ENCODE data around the gene FERMT1. TPM values are rescaled to one million over a fixed set of nuclear protein-coding genes. Genes with fewer than 3 reads are reported as not detected.

The FERMT1 gene, protein sequence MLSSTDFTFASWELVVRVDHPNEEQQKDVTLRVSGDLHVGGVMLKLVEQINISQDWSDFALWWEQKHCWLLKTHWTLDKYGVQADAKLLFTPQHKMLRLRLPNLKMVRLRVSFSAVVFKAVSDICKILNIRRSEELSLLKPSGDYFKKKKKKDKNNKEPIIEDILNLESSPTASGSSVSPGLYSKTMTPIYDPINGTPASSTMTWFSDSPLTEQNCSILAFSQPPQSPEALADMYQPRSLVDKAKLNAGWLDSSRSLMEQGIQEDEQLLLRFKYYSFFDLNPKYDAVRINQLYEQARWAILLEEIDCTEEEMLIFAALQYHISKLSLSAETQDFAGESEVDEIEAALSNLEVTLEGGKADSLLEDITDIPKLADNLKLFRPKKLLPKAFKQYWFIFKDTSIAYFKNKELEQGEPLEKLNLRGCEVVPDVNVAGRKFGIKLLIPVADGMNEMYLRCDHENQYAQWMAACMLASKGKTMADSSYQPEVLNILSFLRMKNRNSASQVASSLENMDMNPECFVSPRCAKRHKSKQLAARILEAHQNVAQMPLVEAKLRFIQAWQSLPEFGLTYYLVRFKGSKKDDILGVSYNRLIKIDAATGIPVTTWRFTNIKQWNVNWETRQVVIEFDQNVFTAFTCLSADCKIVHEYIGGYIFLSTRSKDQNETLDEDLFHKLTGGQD
- 0.23 TPM in 1 of 2 replicates, not detected in the other for total RNA-seq
- long read RNA-seq, result 0 reads

DNA sequence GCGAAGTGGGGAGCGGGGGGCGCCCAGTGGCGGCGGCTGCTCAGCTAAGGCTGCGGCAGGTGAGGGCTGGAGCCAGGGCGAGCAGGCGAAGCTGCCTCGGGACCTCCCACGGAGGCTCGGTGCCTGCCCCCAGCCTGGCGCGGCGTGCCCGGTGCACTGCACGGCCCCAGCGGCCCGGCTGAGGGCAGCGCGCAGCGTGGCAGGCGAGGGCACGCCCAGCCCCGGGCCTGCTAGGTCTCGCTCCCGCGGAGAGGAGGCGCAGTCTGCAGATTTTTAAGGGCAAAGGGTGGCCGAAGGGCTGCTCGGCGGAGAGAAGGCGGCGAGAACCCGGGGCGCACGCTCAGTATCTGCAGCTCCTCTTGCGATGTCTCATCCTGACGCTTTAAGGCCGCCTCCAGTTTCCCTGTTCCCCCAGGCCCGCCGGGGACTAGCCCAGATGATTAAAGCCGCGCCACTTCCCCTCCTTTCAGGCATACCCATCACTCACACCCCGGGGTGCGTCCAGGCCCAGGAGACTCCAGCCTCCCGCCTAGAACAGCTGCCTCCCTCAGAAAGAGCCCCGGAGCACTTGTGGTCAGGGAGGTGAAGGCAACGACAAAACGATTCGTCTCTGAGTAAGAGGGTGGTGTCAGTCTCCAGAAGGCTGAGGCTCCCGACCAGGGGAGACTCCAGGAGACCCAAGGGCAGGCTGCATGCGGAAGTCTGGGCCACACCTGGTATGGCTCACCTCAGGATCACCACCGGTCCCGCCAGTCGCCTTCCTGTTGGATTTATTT is at the start of gene FERMT1:
FERMT1 (minus strand) TSS at position 158 of the 776 bp plus-strand sequence. CDS start 3,476 bp downstream, outside the sequence.
- H3K36me3 Mint-ChIP-seq (ENCODE audit: low read depth), result no peaks in the 10 kb centered on the region
- H3K27ac Mint-ChIP-seq (ENCODE audit: unreplicated experiment), result no peak within 1 kb of the TSS
- peak within 1 kb of the TSS; percentile 79 for H3K4me3 Mint-ChIP-seq
- H3K4me1 Mint-ChIP-seq, result peaks cover 3% of the 10 kb centered on the region
- TF ChIP-seq, protein P1, sequence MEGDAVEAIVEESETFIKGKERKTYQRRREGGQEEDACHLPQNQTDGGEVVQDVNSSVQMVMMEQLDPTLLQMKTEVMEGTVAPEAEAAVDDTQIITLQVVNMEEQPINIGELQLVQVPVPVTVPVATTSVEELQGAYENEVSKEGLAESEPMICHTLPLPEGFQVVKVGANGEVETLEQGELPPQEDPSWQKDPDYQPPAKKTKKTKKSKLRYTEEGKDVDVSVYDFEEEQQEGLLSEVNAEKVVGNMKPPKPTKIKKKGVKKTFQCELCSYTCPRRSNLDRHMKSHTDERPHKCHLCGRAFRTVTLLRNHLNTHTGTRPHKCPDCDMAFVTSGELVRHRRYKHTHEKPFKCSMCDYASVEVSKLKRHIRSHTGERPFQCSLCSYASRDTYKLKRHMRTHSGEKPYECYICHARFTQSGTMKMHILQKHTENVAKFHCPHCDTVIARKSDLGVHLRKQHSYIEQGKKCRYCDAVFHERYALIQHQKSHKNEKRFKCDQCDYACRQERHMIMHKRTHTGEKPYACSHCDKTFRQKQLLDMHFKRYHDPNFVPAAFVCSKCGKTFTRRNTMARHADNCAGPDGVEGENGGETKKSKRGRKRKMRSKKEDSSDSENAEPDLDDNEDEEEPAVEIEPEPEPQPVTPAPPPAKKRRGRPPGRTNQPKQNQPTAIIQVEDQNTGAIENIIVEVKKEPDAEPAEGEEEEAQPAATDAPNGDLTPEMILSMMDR (conservative IDR thresholded peaks at IDR 0.05), result peak; percentile 35
- no peaks in the 10 kb centered on the region for H3K9me3 Mint-ChIP-seq
- H3K27me3 Mint-ChIP-seq (ENCODE audit: low read depth), result peaks cover 67% of the 10 kb centered on the region
- DNase-seq (ENCODE audit: low read depth, low spot score), result peak; percentile 45

DNA sequence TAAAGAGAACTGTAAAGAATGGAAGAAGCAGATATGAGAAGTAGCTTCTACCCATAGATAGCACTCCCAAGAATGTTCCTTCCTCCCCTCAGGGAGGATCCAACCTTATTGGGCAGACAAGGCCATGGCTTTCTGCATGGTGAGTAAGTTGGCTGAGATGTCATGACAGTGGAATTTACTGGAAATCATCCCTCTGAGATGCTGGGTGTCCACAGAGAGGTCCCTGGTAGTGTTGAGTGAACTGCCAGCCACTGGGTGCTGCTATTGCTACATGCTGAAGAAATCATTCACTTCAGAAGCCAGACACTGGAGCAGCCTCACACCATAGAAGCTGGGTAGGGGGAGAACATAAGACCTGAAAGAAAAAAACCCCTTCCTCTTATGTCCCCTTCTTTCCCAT is 46.4 kb upstream of the FERMT1 start:
- TF ChIP-seq, protein P1 (conservative IDR thresholded peaks at IDR 0.05), result no peak
- no peak overlapping the region for H3K27ac Mint-ChIP-seq (ENCODE audit: unreplicated experiment)
- H3K27me3 Mint-ChIP-seq (ENCODE audit: low read depth), result no peaks in the 10 kb centered on the region
- H3K9me3 Mint-ChIP-seq, result peaks cover 10% of the 10 kb centered on the region
- no peak for DNase-seq (ENCODE audit: low read depth, low spot score)
- H3K4me3 Mint-ChIP-seq, result no peak overlapping the region
- H3K36me3 Mint-ChIP-seq (ENCODE audit: low read depth), result no peaks in the 10 kb centered on the region
- no peaks in the 10 kb centered on the region for H3K4me1 Mint-ChIP-seq

DNA sequence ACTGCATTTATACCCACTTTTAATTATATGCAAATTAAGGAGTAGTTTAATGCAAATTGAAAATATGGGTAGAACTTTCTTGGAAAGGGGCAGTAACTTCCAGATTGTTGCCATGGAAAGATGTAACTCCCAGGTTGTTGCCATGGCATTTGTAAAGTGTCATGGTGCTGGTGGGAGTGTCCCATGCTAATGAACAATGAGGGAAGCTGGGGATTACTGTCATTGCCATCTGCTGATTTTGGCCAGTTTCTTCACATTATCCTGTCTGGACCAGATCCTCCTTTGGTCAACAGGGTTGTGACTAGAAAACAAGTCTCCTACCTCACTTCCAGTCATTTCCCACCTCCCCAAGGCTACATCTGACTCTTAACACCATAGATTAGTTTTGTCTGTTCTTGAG is 45.4 kb upstream of the FERMT1 start:
- Mint-ChIP-seq H3K27me3 (ENCODE audit: low read depth) (no peaks in the 10 kb centered on the region), H3K36me3 (ENCODE audit: low read depth) (no peaks in the 10 kb centered on the region), H3K27ac (ENCODE audit: unreplicated experiment) (no peak overlapping the region), H3K4me3 (no peak overlapping the region), H3K9me3 (peaks cover 10% of the 10 kb centered on the region), H3K4me1 (no peaks in the 10 kb centered on the region)
- DNase-seq (ENCODE audit: low read depth, low spot score), result no peak
- TF ChIP-seq, protein P1 (conservative IDR thresholded peaks at IDR 0.05), result no peak

DNA sequence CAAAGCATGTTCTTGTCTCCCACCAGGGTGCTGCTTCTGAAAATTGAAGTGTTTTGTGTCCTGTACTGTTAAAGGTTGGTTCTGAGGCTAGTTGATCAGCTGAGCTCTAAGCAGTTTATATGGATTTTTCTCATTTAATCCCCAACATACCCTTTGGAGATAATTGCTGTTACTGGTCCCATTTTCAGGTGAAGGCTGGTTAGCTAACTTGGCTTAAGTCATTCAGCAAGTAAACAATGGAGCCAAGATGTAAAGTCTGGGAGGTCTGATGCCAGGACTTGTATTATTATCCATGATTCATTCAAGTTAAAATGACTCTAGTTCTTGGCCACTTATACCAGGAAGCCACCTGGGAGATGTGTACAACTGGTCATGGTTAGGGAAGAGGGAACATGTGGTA is 42.5 kb upstream of the FERMT1 start:
- Mint-ChIP-seq H3K4me3 (no peak overlapping the region), H3K9me3 (peaks cover 5% of the 10 kb centered on the region), H3K4me1 (no peaks in the 10 kb centered on the region), H3K27me3 (ENCODE audit: low read depth) (peaks cover 6% of the 10 kb centered on the region), H3K27ac (ENCODE audit: unreplicated experiment) (no peak overlapping the region), H3K36me3 (ENCODE audit: low read depth) (no peaks in the 10 kb centered on the region)
- no peak for DNase-seq (ENCODE audit: low read depth, low spot score)
- TF ChIP-seq, protein P1 (conservative IDR thresholded peaks at IDR 0.05), result no peak
